ENCODE results near the gene SLC9A7. TPM values are rescaled to one million over a fixed set of nuclear protein-coding genes. Genes with fewer than 3 reads are reported as not detected.
A peak's percentile ranks its signal among the peaks of the same experiment; 100 is the strongest.

SLC9A7 gene
- total RNA-seq, 1 experiment from 2014 or later = 74.3 TPM

DNA sequence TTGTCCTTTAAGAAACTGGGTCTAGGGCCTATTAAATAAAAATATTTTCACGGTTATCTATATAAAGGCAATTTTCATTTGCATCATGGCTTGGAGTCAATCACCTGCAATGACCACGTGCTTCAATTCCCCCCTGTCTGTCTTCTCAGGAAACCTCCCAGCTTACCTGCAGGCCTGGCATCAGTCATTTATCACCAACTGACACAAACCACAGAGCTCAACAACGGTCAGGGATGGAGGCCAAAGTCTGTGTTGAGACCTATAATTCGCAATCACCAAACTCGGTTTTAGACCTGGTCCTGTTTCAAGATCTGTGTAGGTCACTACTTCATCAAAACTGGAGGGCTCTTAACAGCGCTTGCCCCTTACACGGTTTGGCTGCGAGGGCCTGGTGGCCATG is 1.9 kb downstream of the SLC9A7 start:
- POLR2A ChIA-PET (ENCODE audit: unreplicated experiment) = no interaction called here
- Histone ChIP-seq H3K9ac (ENCODE audit: low read length) (peak overlapping the region; percentile 91), H3K36me3 (ENCODE audit: low read depth, low read length) (no peaks in the 10 kb centered on the region), H3K27ac (ENCODE audit: low read length) (peak overlapping the region; percentile 68), H2AFZ (ENCODE audit: low read length) (no peak overlapping the region), H3K4me2 (ENCODE audit: low read length) (peak overlapping the region; percentile 96), H3K9me3 (ENCODE audit: low read length) (no peaks in the 10 kb centered on the region), H3F3A (ENCODE audit: low read length, unreplicated experiment) (no peaks in the 10 kb centered on the region), H4K20me1 (ENCODE audit: low read length) (peaks cover 25% of the 10 kb centered on the region), H3K27me3 (ENCODE audit: low read length) (no peaks in the 10 kb centered on the region), H3K4me1 (ENCODE audit: insufficient read depth, low read length) (peaks cover 33% of the 10 kb centered on the region), H3K9me2 (replicated peaks; ENCODE audit: low read length) (no peaks in the 10 kb centered on the region), H3K79me2 (ENCODE audit: low read length) (peaks cover 66% of the 10 kb centered on the region), H3K4me3 (ENCODE audit: low read length) (peak overlapping the region; percentile 98)
- peak; percentile 38 for DNase-seq
- intact Hi-C loops (cut with micrococcal nuclease) = loop anchor here (5.0 to 10.0 kb wide), 4 partner anchors 72 to 182 kb away; partner anchors contain the start of gene CHST7
- CTCF ChIA-PET = interaction anchor here (0.7 kb wide), 1 partner anchor 48 kb away, joined by 3 read pairs; no protein-coding TSS in a partner anchor
- TF ChIP-seq, protein P1, sequence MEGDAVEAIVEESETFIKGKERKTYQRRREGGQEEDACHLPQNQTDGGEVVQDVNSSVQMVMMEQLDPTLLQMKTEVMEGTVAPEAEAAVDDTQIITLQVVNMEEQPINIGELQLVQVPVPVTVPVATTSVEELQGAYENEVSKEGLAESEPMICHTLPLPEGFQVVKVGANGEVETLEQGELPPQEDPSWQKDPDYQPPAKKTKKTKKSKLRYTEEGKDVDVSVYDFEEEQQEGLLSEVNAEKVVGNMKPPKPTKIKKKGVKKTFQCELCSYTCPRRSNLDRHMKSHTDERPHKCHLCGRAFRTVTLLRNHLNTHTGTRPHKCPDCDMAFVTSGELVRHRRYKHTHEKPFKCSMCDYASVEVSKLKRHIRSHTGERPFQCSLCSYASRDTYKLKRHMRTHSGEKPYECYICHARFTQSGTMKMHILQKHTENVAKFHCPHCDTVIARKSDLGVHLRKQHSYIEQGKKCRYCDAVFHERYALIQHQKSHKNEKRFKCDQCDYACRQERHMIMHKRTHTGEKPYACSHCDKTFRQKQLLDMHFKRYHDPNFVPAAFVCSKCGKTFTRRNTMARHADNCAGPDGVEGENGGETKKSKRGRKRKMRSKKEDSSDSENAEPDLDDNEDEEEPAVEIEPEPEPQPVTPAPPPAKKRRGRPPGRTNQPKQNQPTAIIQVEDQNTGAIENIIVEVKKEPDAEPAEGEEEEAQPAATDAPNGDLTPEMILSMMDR (conservative IDR thresholded peaks at IDR 0.05; ENCODE audit: low read depth, low read length) = no peak
- no peak for TF ChIP-seq EZH2phosphoT487 (IDR thresholded peaks at IDR 0.05; ENCODE audit: borderline replicate concordance, low read length)
- TF ChIP-seq EZH2 (IDR thresholded peaks at IDR 0.05; ENCODE audit: low read length, unreplicated experiment) = no peak
- no TSS peak for BruUV-seq (replicated peaks)
- no peak for ATAC-seq

DNA sequence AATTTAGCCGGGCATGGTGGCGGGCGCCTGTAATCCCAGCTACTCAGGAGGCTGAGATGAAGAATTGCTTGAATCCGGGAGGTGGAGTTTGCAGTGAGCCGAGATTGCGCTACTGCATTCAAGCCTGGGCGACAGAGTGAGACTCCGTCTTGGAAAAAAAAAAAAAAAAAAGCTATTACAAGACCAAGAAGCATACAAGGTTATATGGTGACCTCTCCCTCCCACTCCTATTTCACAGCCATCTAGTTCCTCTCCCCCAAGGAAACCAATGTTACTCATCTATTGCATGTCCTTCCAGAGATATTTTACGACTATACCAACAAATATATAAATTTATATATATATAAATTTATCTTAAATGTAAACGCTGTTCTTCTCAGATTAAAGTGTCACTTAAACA is 3.2 kb downstream of the SLC9A7 start:
- ChIA-PET CTCF (no interaction called here), POLR2A (ENCODE audit: unreplicated experiment) (no interaction called here)
- H3K4me2 ChIP-seq (ENCODE audit: low read length) = peak overlapping the region; percentile 96
- H3K27ac ChIP-seq (ENCODE audit: low read length) = no peak overlapping the region; the same call in 1 of the 2 replicates
- DNase-seq (no peak), ATAC-seq (no peak)
- H3K9me3 ChIP-seq (ENCODE audit: low read length) = no peaks in the 10 kb centered on the region
- TF ChIP-seq EZH2phosphoT487 (IDR thresholded peaks at IDR 0.05; ENCODE audit: borderline replicate concordance, low read length) (no peak), EZH2 (IDR thresholded peaks at IDR 0.05; ENCODE audit: low read length, unreplicated experiment) (no peak)
- TF ChIP-seq, protein P1 (conservative IDR thresholded peaks at IDR 0.05; ENCODE audit: low read depth, low read length) = no peak
- peaks cover 33% of the 10 kb centered on the region for H3K4me1 ChIP-seq (ENCODE audit: insufficient read depth, low read length)
- H3K9me2 ChIP-seq (replicated peaks; ENCODE audit: low read length) = no peaks in the 10 kb centered on the region
- H3K9ac ChIP-seq (ENCODE audit: low read length) = no peak overlapping the region
- no peak overlapping the region for H2AFZ ChIP-seq (ENCODE audit: low read length)
- no TSS peak for BruUV-seq (replicated peaks)
- peak overlapping the region; percentile 98 for H3K4me3 ChIP-seq (ENCODE audit: low read length)
- peaks cover 80% of the 10 kb centered on the region for H3K79me2 ChIP-seq (ENCODE audit: low read length)
- no peaks in the 10 kb centered on the region for H3F3A ChIP-seq (ENCODE audit: low read length, unreplicated experiment)
- no peaks in the 10 kb centered on the region for H3K27me3 ChIP-seq (ENCODE audit: low read length)
- peaks cover 4% of the 10 kb centered on the region; the same call in 1 of the 2 replicates for H3K36me3 ChIP-seq (ENCODE audit: low read depth, low read length)
- intact Hi-C loops (cut with micrococcal nuclease) = loop anchor here (5.0 to 10.0 kb wide), 4 partner anchors 71 to 181 kb away; partner anchors contain the start of gene CHST7
- H4K20me1 ChIP-seq (ENCODE audit: low read length) = peaks cover 31% of the 10 kb centered on the region

DNA sequence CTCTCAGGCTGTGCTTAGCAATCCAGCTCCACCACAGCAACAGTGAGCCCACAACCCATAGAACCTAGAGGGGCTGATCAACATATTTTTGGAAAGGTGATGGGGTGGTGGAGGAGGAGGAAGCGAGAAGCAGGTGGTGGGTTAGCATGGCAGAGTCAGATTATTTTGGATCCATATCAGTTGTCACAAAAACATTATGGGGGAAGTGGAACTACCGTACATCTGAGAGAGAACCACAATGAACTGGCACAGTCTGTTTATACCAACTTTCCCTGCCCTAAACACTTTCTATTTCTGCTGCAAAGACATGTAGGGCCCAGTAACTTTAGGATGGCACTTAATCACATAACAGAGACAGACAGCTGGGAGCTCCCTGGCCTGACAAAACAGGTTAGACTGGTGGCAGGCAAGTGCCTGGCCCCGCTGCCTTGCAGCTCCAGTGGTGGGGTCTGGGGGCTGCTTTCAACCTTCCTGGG is 4.3 kb downstream of the SLC9A7 start:
- peaks cover 24% of the 10 kb centered on the region for H3K4me1 ChIP-seq (ENCODE audit: insufficient read depth, low read length)
- H3K79me2 ChIP-seq (ENCODE audit: low read length) = peaks cover 90% of the 10 kb centered on the region
- ChIA-PET CTCF (no interaction called here), POLR2A (ENCODE audit: unreplicated experiment) (no interaction called here)
- intact Hi-C loops (cut with micrococcal nuclease) = loop anchor here (5.0 to 10.0 kb wide), 4 partner anchors 70 to 180 kb away; partner anchors contain the start of gene CHST7
- no TSS peak for BruUV-seq (replicated peaks)
- no peak overlapping the region for H3K27ac ChIP-seq (ENCODE audit: low read length)
- ATAC-seq (no peak), DNase-seq (no peak)
- peaks cover 31% of the 10 kb centered on the region for H4K20me1 ChIP-seq (ENCODE audit: low read length)
- no peaks in the 10 kb centered on the region for H3F3A ChIP-seq (ENCODE audit: low read length, unreplicated experiment)
- no peak overlapping the region for H3K9ac ChIP-seq (ENCODE audit: low read length)
- H2AFZ ChIP-seq (ENCODE audit: low read length) = no peak overlapping the region
- H3K36me3 ChIP-seq (ENCODE audit: low read depth, low read length) = peaks cover 4% of the 10 kb centered on the region; the same call in 1 of the 2 replicates
- H3K27me3 ChIP-seq (ENCODE audit: low read length) = no peaks in the 10 kb centered on the region
- no peaks in the 10 kb centered on the region for H3K9me3 ChIP-seq (ENCODE audit: low read length)
- peak overlapping the region; percentile 42 for H3K4me2 ChIP-seq (ENCODE audit: low read length)
- TF ChIP-seq, protein P1 (conservative IDR thresholded peaks at IDR 0.05; ENCODE audit: low read depth, low read length) = no peak
- TF ChIP-seq EZH2 (IDR thresholded peaks at IDR 0.05; ENCODE audit: low read length, unreplicated experiment) (no peak), EZH2phosphoT487 (IDR thresholded peaks at IDR 0.05; ENCODE audit: borderline replicate concordance, low read length) (no peak)
- H3K4me3 ChIP-seq (ENCODE audit: low read length) = no peak overlapping the region
- no peaks in the 10 kb centered on the region for H3K9me2 ChIP-seq (replicated peaks; ENCODE audit: low read length)

Data from PC-3 (cell line).